GM12872 (cell line): ENCODE results near the gene FGD2.

Experiments used
- CTCF ChIP-seq: IDR thresholded peaks from 3 replicates; pipeline ENCODE4 v1.5.1; 2011; ENCODE audit warnings: low read depth, mild to moderate bottlenecking, low read length, moderate library complexity; ENCODE audit not compliant: insufficient read depth

FGD2 gene

GRCh38 chr6:37036146-37036545 lies 30.7 kb downstream of the FGD2 start:
- TF ChIP-seq CTCF: no peak

GRCh38 chr6:37038292-37039198 lies 33.1 kb downstream of the FGD2 start:
- TF ChIP-seq CTCF: no peak

GRCh38 chr6:37039958-37040357 lies 34.5 kb downstream of the FGD2 start:
- no peak for TF ChIP-seq CTCF

- no peak for TF ChIP-seq CTCF
Observed at GRCh38 chr6:37041521-37041920, 36.1 kb downstream of the FGD2 start.

GRCh38 chr6:37042150-37042549 lies 36.7 kb downstream of the FGD2 start:
- TF ChIP-seq CTCF: no peak

GRCh38 chr6:37047346-37047688 lies 41.9 kb downstream of the FGD2 start:
- no peak for TF ChIP-seq CTCF

GRCh38 chr6:37047689-37048402 lies 42.4 kb downstream of the FGD2 start:
- no peak for TF ChIP-seq CTCF
